Activated T-cell treated with anti-CD3 and anti-CD28 coated beads for 1 hour (primary cell): Measurements from ENCODE around the gene APLF.
"Not testable (repeated sequence)": the region's sequence is repeated elsewhere in the genome, so short reads cannot be mapped to it uniquely, and the experiment has no call there.

Source experiments
- DNase-seq: peaks from one replicate; pipeline ENCODE4 v3.0.0-alpha.2; 2020; ENCODE audit warnings: low read depth

Gene APLF

GRCh38 chr2:68529651-68530050 lies 62.3 kb downstream of the APLF start:
- not testable (repeated sequence) for DNase-seq

GRCh38 chr2:68536000-68536399 lies 68.6 kb downstream of the APLF start:
- no peak for DNase-seq

GRCh38 chr2:68537011-68537410 lies 69.6 kb downstream of the APLF start:
- no peak for DNase-seq

GRCh38 chr2:68537809-68538208 lies 70.4 kb downstream of the APLF start:
- DNase-seq = no peak

GRCh38 chr2:68544811-68545210 lies 77.4 kb downstream of the APLF start:
- no peak for DNase-seq

- DNase-seq = no peak
Measured at GRCh38 chr2:68548396-68548795, 81.0 kb downstream of the APLF start.

- no peak for DNase-seq
Measured at GRCh38 chr2:68553098-68553497, 85.7 kb downstream of the APLF start.

GRCh38 chr2:68555425-68556206 lies 88.2 kb downstream of the APLF start:
- not testable (repeated sequence) for DNase-seq

GRCh38 chr2:68556381-68556780 lies 89.0 kb downstream of the APLF start:
- DNase-seq = no peak

- no peak for DNase-seq
Measured at GRCh38 chr2:68558576-68558975, 91.2 kb downstream of the APLF start.

GRCh38 chr2:68559692-68560091 lies 92.3 kb downstream of the APLF start:
- no peak for DNase-seq

- no peak for DNase-seq
Measured at GRCh38 chr2:68560545-68560944, 93.2 kb downstream of the APLF start.

- no peak for DNase-seq
Measured at GRCh38 chr2:68561372-68561771, 94.0 kb downstream of the APLF start.

- DNase-seq = no peak
Measured at GRCh38 chr2:68562934-68563333, 95.5 kb downstream of the APLF start.

GRCh38 chr2:68564426-68564825 lies 97.0 kb downstream of the APLF start:
- DNase-seq = no peak

- DNase-seq = no peak
Measured at GRCh38 chr2:68565273-68565672, 97.9 kb downstream of the APLF start.

- DNase-seq = no peak
Measured at GRCh38 chr2:68565858-68566257, 98.5 kb downstream of the APLF start.

- DNase-seq = no peak
Measured at GRCh38 chr2:68566362-68566761, 99.0 kb downstream of the APLF start.

GRCh38 chr2:68568116-68568515 lies 100.7 kb downstream of the APLF start:
- DNase-seq = no peak

GRCh38 chr2:68569604-68570003 lies 102.2 kb downstream of the APLF start:
- no peak for DNase-seq

- DNase-seq = not testable (repeated sequence)
Measured at GRCh38 chr2:68570434-68570833, 103.0 kb downstream of the APLF start.

GRCh38 chr2:68574202-68574791 lies 106.9 kb downstream of the APLF start:
- DNase-seq = no peak

GRCh38 chr2:68577183-68577582 lies 109.8 kb downstream of the APLF start:
- no peak for DNase-seq

GRCh38 chr2:68579689-68580088 lies 112.3 kb downstream of the APLF start:
- no peak for DNase-seq
